ENCODE measurements around the gene TMEM198. TPM values are rescaled to one million over a fixed set of nuclear protein-coding genes. Genes with fewer than 3 reads are reported as not detected.

The TMEM198 gene
- total and polyA plus RNA-seq, 9 of the 15 experiments (the other 6 are each of a cell fraction or from before 2014, with no cell fraction given) = 0.03 to 3.8 (median 1.0) TPM

- TF ChIP-seq HINFP (tag; conservative IDR thresholded peaks at IDR 0.05; ENCODE audit: low read depth) = no peak
- no peak for TF ChIP-seq CC2D1A (IDR thresholded peaks at IDR 0.05)
- TF ChIP-seq MTA1 (IDR thresholded peaks at IDR 0.05; ENCODE audit: borderline replicate concordance) = no peak
- TF ChIP-seq ZBTB12 (CRISPR knock-in tag; IDR thresholded peaks at IDR 0.05) = no peak
- TF ChIP-seq SMARCE1 (IDR thresholded peaks at IDR 0.05) = peak; percentile 67; the same call in 1 of the 2 replicates
- peak; percentile 74 for TF ChIP-seq POLR2B (IDR thresholded peaks at IDR 0.05; ENCODE audit: low read depth, partially characterized antibody)
- 0 out of 3 replicates have a peak, but pooled peaks of 1 of the 2 experiments have one; percentile 9 for TF ChIP-seq CBX3 (IDR thresholded peaks at IDR 0.05; ENCODE audit: borderline replicate concordance in 1 of 2, low read length in 2 of 2)
- TF ChIP-seq BRCA1 (IDR thresholded peaks at IDR 0.05) = no peak
- no peak for TF ChIP-seq BRCA1 (CRISPR knock-in tag; IDR thresholded peaks at IDR 0.05)
- TF ChIP-seq, protein P1, sequence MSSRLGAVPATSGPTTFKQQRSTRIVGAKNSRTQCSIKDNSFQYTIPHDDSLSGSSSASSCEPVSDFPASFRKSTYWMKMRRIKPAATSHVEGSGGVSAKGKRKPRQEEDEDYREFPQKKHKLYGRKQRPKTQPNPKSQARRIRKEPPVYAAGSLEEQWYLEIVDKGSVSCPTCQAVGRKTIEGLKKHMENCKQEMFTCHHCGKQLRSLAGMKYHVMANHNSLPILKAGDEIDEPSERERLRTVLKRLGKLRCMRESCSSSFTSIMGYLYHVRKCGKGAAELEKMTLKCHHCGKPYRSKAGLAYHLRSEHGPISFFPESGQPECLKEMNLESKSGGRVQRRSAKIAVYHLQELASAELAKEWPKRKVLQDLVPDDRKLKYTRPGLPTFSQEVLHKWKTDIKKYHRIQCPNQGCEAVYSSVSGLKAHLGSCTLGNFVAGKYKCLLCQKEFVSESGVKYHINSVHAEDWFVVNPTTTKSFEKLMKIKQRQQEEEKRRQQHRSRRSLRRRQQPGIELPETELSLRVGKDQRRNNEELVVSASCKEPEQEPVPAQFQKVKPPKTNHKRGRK (tag; IDR thresholded peaks at IDR 0.05) = no peak
- peak; percentile 61; the same call in 1 of the 2 replicates for TF ChIP-seq MBD2 (IDR thresholded peaks at IDR 0.05; ENCODE audit: borderline replicate concordance, low read depth)
- no peak for TF ChIP-seq CEBPG (CRISPR knock-in tag; IDR thresholded peaks at IDR 0.05)
- no peak for TF ChIP-seq CEBPG (tag; conservative IDR thresholded peaks at IDR 0.05 in 1 of 2, IDR thresholded peaks at IDR 0.05 in 1 of 2)
- peak; percentile 94 for TF ChIP-seq ELF2 (CRISPR knock-in tag; IDR thresholded peaks at IDR 0.05)
- TF ChIP-seq HCFC1 (IDR thresholded peaks at IDR 0.05; ENCODE audit: low read depth, low read length) = peak; percentile 94
- no peak for TF ChIP-seq THRAP3 (IDR thresholded peaks at IDR 0.05; ENCODE audit: borderline replicate concordance)
- TF ChIP-seq, protein P2, sequence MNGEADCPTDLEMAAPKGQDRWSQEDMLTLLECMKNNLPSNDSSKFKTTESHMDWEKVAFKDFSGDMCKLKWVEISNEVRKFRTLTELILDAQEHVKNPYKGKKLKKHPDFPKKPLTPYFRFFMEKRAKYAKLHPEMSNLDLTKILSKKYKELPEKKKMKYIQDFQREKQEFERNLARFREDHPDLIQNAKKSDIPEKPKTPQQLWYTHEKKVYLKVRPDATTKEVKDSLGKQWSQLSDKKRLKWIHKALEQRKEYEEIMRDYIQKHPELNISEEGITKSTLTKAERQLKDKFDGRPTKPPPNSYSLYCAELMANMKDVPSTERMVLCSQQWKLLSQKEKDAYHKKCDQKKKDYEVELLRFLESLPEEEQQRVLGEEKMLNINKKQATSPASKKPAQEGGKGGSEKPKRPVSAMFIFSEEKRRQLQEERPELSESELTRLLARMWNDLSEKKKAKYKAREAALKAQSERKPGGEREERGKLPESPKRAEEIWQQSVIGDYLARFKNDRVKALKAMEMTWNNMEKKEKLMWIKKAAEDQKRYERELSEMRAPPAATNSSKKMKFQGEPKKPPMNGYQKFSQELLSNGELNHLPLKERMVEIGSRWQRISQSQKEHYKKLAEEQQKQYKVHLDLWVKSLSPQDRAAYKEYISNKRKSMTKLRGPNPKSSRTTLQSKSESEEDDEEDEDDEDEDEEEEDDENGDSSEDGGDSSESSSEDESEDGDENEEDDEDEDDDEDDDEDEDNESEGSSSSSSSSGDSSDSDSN (IDR thresholded peaks at IDR 0.05; ENCODE audit: borderline replicate concordance in 1 of 2, low read depth in 2 of 2, low read length in 2 of 2) = peak in 1 of 2 experiments; percentile 49; a peak in 2 of 4 replicates
- TF ChIP-seq, protein P3, sequence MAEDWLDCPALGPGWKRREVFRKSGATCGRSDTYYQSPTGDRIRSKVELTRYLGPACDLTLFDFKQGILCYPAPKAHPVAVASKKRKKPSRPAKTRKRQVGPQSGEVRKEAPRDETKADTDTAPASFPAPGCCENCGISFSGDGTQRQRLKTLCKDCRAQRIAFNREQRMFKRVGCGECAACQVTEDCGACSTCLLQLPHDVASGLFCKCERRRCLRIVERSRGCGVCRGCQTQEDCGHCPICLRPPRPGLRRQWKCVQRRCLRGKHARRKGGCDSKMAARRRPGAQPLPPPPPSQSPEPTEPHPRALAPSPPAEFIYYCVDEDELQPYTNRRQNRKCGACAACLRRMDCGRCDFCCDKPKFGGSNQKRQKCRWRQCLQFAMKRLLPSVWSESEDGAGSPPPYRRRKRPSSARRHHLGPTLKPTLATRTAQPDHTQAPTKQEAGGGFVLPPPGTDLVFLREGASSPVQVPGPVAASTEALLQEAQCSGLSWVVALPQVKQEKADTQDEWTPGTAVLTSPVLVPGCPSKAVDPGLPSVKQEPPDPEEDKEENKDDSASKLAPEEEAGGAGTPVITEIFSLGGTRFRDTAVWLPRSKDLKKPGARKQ (CRISPR knock-in tag; IDR thresholded peaks at IDR 0.05) = no peak
- no peak for TF ChIP-seq SRF (CRISPR knock-in tag; IDR thresholded peaks at IDR 0.05)
These were observed 45.4 kb upstream of the TMEM198 start, which contains the start of gene GMPPA (continued) for GRCh38 chr2:219498280-219499057.

Measured in K562 (cell line).